Muscle of leg (tissue), 11 donors: Measurements from ENCODE around the gene SGSH. TPM values are rescaled to one million over a fixed set of nuclear protein-coding genes. Genes with fewer than 3 reads are reported as not detected.

ENCODE experiments used
- DNase-seq: peaks from one replicate; pipeline ENCODE4 v3.0.0; 2013
- H3K27ac ChIP-seq: one replicate; pipeline ENCODE4 v1.5.1; 2013; ENCODE audit warnings: mild to moderate bottlenecking, low read length, control low read depth
- H3K27me3 ChIP-seq: one replicate; pipeline ENCODE4 v1.6.1; 2013; ENCODE audit warnings: low read length; ENCODE audit not compliant: control insufficient read depth, insufficient read depth
- H3K36me3 ChIP-seq: one replicate; pipeline ENCODE4 v1.6.1; 2013; ENCODE audit warnings: low read length; ENCODE audit not compliant: control insufficient read depth, insufficient read depth
- H3K4me1 ChIP-seq: one replicate; pipeline ENCODE4 v1.6.1; 2013; ENCODE audit warnings: low read length; ENCODE audit not compliant: control insufficient read depth, insufficient read depth
- H3K4me3 ChIP-seq: one replicate; pipeline ENCODE4 v1.5.1; 2013; ENCODE audit warnings: low read length, control low read depth
- H3K9me3 ChIP-seq: replicated peaks from 2 replicates; pipeline ENCODE4 v1.6.1; 2013; ENCODE audit warnings: low read depth, low read length; ENCODE audit not compliant: control insufficient read depth
- WGBS: methylation state at CpG from one replicate; pipeline ENCODE4 v1.1.5; 2013; ENCODE audit warnings: missing lambda C conversion rate; ENCODE audit not compliant: insufficient coverage; 5-methylcytosine and 5-hydroxymethylcytosine counted together
- polyA plus RNA-seq, 8 donors: library from polyadenylated mRNA; unstranded; fragments of 120-200 nt; gene quantifications; one replicate each; pipeline versions ENCODE4 v1.2.1 to v1.2.3, GENCODE V29; 2013; ENCODE audit warnings: inconsistent platforms in 1 of 8, low replicate concordance in 1 of 8; ENCODE audit not compliant: insufficient read length in 8 of 8, insufficient read depth in 1 of 8
- total RNA-seq: library from RNA; stranded (reverse); fragments of 120-200 nt; gene quantifications from one replicate; pipeline ENCODE4 v1.2.4, GENCODE V29; 2013

Gene SGSH
- total and polyA plus RNA-seq, 9 donors: 9.6 to 24.9 (median 20.2) TPM

- no peak for DNase-seq
- WGBS: 86% methylated on average over 8 of the region's 11 CpGs
- no peak overlapping the region for H3K4me3 ChIP-seq
Measured at GRCh38 chr17:80176757-80177156, 43.4 kb downstream of the SGSH start.

DNA sequence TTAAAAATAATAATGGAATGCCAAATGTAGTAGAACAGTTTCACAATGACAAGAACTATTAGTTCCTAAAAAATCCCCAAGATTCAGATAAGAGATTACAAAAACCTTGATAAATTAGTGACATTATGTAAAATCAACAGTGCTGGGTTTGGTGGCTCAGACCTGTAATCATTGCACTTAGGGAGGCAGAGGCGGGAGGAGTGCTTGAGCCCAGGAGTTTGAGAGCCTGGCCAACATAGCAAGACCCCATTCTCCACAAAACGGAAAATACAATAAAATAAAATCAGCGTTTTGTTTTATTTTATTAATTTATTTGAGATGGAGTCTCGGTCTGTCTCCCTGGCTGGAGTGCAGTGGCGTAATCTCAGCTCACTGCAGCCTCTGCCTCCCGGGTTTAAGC, 46.2 kb downstream of the SGSH start:
- no CpG with 5 or more reads among the region's 6 CpGs for WGBS
- no peak for DNase-seq
- Histone ChIP-seq H3K36me3 (no peaks in the 10 kb centered on the region), H3K4me3 (no peak overlapping the region), H3K27me3 (peaks cover 7% of the 10 kb centered on the region), H3K9me3 (no peaks in the 10 kb centered on the region), H3K27ac (no peak overlapping the region), H3K4me1 (peaks cover 2% of the 10 kb centered on the region)

More at GRCh38 chr17:80176757-80177156, 43.4 kb downstream of the SGSH start:
- Histone ChIP-seq H3K9me3 (no peaks in the 10 kb centered on the region), H3K27me3 (peaks cover 11% of the 10 kb centered on the region), H3K36me3 (no peaks in the 10 kb centered on the region), H3K27ac (no peak overlapping the region), H3K4me1 (peaks cover 2% of the 10 kb centered on the region)

DNA sequence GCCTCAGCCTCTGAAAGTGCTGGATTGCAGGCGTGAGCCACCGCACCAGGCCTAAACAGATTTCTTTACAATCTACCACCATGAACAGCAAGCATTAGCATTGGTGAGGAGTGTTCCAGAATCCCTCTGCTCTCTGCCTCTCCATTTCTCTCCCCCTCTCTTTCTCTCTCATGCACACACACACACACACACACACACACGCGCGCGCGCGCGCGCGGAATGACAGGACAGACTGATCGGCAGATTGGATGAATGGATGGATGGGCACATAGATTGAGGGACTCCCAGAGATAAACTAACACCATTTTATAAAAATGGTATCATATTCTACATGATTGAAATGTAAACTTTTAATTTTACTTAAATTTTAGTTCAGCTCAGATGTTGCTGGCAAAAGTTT, 47.0 kb downstream of the SGSH start:
- H3K4me3 ChIP-seq: no peak overlapping the region
- no peak for DNase-seq
- H3K27ac ChIP-seq: no peak overlapping the region
- no peaks in the 10 kb centered on the region for H3K36me3 ChIP-seq
- WGBS: no CpG with 5 or more reads among the region's 12 CpGs
- no peaks in the 10 kb centered on the region for H3K4me1 ChIP-seq
- peaks cover 7% of the 10 kb centered on the region for H3K27me3 ChIP-seq
- no peaks in the 10 kb centered on the region for H3K9me3 ChIP-seq

- H3K4me1 ChIP-seq: no peaks in the 10 kb centered on the region
- H3K4me3 ChIP-seq: no peak overlapping the region
- H3K27ac ChIP-seq: no peak overlapping the region
- WGBS: 93% methylated on average over 7 of the region's 7 CpGs
- no peaks in the 10 kb centered on the region for H3K36me3 ChIP-seq
- H3K27me3 ChIP-seq: peaks cover 4% of the 10 kb centered on the region
- no peaks in the 10 kb centered on the region for H3K9me3 ChIP-seq
- no peak for DNase-seq
Measured at GRCh38 chr17:80171681-80172080, 48.5 kb downstream of the SGSH start.

GRCh38 chr17:80169784-80170500, 50.2 kb downstream of the SGSH start, which contains the start of gene CARD14:
TSS of gene CARD14 (plus strand) at chr17:80170030. CDS start at chr17:80181439, 11,409 bp downstream.
- Histone ChIP-seq H3K4me3 (no peak within 1 kb of the TSS), H3K9me3 (no peaks in the 10 kb centered on the region), H3K27me3 (peaks cover 4% of the 10 kb centered on the region), H3K36me3 (no peaks in the 10 kb centered on the region), H3K27ac (no peak within 1 kb of the TSS), H3K4me1 (no peaks in the 10 kb centered on the region)
- 69% methylated on average over 18 of the region's 19 CpGs for WGBS
- DNase-seq: no peak

- Histone ChIP-seq H3K27me3 (peaks cover 4% of the 10 kb centered on the region), H3K36me3 (no peaks in the 10 kb centered on the region), H3K9me3 (no peaks in the 10 kb centered on the region), H3K27ac (no peak overlapping the region), H3K4me1 (no peaks in the 10 kb centered on the region), H3K4me3 (no peak overlapping the region)
- WGBS: 82% methylated on average over 3 of the region's 5 CpGs
- DNase-seq: no peak
Measured at GRCh38 chr17:80169107-80169506, 51.0 kb downstream of the SGSH start.

DNA sequence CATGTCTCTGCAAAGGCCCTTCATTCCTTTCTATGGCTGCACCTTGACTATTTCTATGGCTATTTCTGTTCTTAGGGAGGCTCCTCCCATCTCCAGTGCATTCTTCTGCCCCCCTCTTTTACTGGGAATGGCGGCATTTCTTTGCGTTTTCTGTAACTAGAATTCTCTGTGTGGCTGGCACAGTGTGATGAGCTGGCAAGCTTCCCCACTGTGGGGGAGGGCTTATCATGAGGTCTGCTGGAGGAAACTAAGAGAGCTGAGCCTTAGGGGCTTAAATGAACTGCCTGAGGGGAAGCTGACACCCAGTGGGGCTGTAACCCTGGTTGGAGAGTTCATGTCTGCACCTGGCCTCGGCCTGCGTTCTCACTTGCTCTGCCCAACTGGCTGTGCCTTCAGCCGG, 51.8 kb downstream of the SGSH start:
- Histone ChIP-seq H3K27me3 (peaks cover 4% of the 10 kb centered on the region), H3K9me3 (no peaks in the 10 kb centered on the region), H3K36me3 (no peaks in the 10 kb centered on the region), H3K4me1 (no peaks in the 10 kb centered on the region), H3K27ac (no peak overlapping the region), H3K4me3 (no peak overlapping the region)
- 75% methylated on average over 3 of the region's 5 CpGs for WGBS
- no peak for DNase-seq

- no peaks in the 10 kb centered on the region for H3K36me3 ChIP-seq
- no peak overlapping the region for H3K4me3 ChIP-seq
- no peak for DNase-seq
- no peaks in the 10 kb centered on the region for H3K9me3 ChIP-seq
- 80% methylated on average over 5 of the region's 6 CpGs for WGBS
- no peak overlapping the region for H3K27ac ChIP-seq
- H3K4me1 ChIP-seq: no peaks in the 10 kb centered on the region
- peaks cover 4% of the 10 kb centered on the region for H3K27me3 ChIP-seq
Measured at GRCh38 chr17:80166446-80166845, 53.7 kb downstream of the SGSH start.

DNA sequence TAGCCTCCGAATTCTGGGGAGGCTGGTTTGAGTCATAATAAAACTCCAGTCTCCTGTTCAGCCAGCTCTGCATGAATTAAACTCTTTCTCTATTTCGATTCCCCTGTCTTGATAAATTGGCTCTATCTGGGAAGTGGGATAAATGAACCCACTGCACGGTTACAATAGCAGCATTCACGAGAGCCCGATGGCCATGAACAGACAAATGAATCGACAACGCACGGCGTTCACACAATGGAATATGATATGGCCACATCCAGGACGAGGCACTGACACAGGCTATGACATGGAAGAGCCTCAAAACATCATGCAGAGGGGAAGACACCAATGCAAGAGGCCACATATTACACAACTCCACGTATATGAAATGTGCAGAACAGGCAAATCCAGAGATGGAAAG, 55.9 kb downstream of the SGSH start:
- peaks cover 4% of the 10 kb centered on the region for H3K27me3 ChIP-seq
- H3K4me3 ChIP-seq: no peak overlapping the region
- H3K4me1 ChIP-seq: peaks cover 6% of the 10 kb centered on the region
- no peaks in the 10 kb centered on the region for H3K36me3 ChIP-seq
- WGBS: 91% methylated on average over 7 of the region's 11 CpGs
- no peak for DNase-seq
- no peaks in the 10 kb centered on the region for H3K9me3 ChIP-seq
- H3K27ac ChIP-seq: no peak overlapping the region

DNA sequence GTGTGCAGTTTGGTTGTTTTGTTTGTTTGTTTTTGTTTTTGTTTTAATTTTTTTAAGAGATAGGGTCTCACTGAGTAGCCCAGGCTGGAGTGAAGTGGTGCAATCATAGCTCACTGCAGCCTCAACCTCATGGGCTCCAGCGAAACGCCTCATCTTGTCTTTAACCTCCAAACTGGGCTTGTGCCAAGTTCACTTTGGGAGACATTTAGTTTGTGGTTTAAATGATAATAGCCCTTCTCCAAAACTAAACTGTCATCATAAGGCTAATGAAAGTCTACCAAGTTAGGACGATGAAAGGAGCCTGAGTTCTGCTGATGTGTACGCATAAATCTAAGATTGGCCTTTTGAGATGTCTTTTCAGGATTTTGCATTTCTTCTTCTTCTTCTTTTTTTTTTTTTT, 56.8 kb downstream of the SGSH start:
- Histone ChIP-seq H3K36me3 (no peaks in the 10 kb centered on the region), H3K4me3 (no peak overlapping the region), H3K27me3 (peaks cover 4% of the 10 kb centered on the region), H3K4me1 (peaks cover 6% of the 10 kb centered on the region), H3K27ac (no peak overlapping the region), H3K9me3 (no peaks in the 10 kb centered on the region)
- no peak for DNase-seq
- WGBS: no CpG with 5 or more reads among the region's 4 CpGs

DNA sequence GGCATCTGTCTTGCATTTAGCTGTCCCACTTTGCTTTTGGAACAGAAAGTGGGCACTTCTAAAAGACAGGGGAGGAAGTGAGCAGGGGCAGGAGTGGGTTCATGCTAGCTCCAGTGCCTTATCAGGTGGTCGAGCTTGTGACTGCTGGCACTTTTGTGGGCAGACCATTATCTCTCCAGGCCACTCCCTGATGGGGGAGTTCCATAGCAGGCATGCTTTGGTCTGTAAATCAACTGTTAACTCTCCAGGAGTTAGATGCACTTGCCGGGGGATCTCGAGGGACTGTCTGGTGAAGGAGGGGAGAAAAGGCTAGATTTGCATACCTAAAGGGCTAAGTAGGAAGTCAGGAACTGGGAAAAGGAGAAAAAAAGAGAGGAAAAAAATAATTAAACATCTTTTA, 59.6 kb downstream of the SGSH start:
- no peaks in the 10 kb centered on the region for H3K9me3 ChIP-seq
- H3K36me3 ChIP-seq: no peaks in the 10 kb centered on the region
- WGBS: 28% methylated on average over 3 of the region's 3 CpGs
- H3K27ac ChIP-seq: no peak overlapping the region
- H3K4me1 ChIP-seq: peaks cover 6% of the 10 kb centered on the region
- no peak for DNase-seq
- H3K27me3 ChIP-seq: peaks cover 4% of the 10 kb centered on the region
- no peak overlapping the region for H3K4me3 ChIP-seq
